Activated gamma-delta T cell treated with Interleukin-2 at 50 U/mL for 16 hours (primary cell): ENCODE data around the gene PTCHD1.

ENCODE experiments used
- DNase-seq: peaks from one replicate; pipeline ENCODE4 v3.0.0-alpha.2; 2020

The PTCHD1 gene

GRCh38 chrX:23364416-23364815 lies 29.8 kb downstream of the PTCHD1 start:
- DNase-seq: no peak

DNA sequence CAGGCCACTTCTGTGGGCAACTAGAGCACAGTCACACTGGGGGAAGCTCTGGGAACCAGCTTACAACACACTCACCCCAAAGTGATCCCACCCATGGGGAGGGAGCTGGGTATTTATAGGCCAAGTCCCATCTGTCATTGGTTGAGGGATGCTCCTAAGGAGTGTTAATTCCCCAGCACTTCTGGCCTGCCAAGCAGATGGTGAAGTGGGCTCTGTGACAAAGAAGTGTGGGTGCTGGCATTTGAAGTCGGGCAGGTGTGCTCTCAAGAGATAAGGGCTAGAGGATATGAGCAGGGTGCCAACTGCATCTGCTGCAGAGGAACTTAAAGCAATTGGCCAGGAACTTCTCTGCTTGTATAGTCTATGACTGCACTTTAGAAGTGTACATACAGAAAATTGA lies 30.9 kb downstream of the PTCHD1 start:
- DNase-seq: no peak

DNA sequence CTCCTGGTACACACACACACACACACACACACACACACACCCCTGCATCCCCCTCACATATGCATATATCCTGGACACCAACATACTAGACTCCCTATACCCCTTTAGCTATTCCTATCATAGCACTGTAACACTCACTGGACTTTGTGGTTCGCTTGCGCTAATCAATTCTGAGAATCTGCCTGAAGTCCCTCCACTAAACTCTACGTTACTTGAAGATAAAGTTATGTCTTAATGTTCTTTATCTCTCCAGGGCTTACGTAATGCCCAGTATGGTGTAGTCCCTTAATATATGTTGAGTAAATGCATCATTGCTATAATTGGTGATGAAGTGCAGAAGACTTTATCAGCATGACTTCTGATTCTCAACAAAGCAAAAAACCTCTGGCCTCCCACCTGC lies 32.3 kb downstream of the PTCHD1 start:
- DNase-seq: no peak

DNA sequence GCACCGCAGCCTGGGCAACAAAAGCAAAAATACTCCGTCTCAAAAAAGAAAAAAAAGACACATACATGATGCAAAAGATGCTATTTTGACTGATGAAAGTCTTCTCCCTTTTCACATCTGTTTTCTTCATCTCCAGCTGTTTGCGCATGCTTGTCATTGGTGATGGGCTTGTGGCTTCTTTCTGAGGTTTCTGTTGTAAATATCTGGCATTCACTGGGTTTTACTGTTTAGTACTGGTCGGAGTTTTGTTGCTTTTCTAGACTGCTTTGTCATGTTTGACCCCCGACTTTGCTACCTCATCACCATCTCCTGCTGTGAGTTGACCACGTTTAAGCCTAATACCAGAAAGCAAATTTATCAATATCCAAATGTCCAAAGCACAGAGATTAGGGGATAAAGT lies 34.4 kb downstream of the PTCHD1 start:
- DNase-seq: no peak

DNA sequence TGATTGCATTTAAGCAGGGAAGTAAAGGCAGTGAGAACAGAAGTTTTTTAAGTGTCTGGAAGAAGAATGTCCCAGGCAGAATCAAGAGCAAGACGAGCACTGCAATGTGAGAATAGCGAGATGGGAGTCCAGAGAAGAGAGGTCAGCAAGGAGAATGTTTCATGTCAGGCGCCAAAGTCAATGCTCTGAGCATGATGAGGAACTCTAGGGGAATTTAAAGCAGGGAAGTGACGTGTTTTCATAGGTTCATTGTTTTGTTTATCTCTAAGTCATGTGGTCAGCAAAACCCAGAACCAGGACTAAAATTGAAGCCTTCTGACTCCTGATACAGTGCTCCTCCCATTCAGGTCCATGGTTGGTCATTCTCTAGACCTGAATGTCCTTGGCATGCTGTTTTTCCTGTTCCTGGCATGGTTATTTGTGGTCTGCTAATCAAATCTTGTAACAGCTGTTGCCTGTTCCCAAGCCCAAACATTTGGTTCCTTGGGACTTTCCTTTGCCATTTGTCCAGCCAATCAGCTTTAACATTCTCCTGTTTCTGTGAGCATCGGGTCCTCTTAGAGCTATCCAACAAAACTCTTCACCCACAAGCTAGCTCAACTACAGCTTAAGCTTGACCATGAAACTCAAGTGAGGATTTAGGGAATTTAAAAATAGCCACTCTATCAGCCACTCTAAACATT lies 37.7 kb downstream of the PTCHD1 start:
- no peak for DNase-seq

DNA sequence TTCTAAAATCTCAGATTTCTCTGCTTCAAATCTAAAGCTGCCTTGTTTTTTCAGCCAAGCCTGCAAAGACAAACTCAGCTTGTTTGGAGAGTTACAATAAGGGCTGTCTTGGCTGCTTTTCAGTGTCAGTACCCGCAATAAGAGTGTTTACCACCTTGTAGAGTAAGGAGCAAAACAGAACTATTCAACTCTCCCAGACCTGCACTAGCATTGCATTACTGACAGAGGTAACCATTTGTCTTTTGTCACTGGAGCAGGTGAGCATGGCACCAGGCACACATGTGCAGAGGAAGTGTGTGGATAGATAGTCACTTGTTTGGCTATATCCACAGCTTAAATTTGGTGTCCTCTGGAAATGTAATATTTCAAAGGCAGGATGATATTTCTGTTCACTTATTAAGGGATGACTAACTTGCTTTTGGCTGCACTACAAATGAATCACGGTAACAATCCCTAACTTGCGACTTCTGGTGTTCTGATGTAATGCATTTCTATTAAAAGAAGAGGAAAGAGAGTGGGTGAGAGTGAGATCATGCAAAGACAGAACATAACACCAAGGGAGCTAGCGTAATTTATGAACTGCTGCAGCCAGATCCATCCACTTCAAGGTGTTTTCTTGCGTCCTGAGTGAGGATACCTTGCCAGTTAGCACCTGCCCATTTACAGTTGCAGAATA lies 38.6 kb downstream of the PTCHD1 start:
- no peak for DNase-seq

- no peak for DNase-seq
These were observed 39.6 kb downstream of the PTCHD1 start for GRCh38 chrX:23374291-23374690.

DNA sequence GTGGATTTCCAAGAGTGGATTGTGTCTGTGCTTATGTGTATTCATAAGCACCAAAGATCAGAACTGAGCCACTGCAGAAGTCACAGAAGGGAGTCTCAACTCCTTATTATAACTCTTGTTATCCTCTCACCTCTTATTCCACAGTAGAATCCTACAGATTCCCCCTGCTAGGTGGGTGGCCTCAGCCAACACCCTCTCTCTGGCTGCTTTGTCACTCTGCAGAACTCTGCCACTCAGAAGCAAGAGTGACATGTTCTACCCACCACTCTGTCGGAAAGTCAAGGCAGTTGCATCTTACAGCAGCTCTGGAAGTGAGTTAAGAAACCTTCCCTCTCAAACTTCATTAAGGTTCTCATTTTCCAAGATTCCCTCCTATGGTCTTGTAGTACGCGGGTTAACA lies 41.9 kb downstream of the PTCHD1 start:
- no peak for DNase-seq

DNA sequence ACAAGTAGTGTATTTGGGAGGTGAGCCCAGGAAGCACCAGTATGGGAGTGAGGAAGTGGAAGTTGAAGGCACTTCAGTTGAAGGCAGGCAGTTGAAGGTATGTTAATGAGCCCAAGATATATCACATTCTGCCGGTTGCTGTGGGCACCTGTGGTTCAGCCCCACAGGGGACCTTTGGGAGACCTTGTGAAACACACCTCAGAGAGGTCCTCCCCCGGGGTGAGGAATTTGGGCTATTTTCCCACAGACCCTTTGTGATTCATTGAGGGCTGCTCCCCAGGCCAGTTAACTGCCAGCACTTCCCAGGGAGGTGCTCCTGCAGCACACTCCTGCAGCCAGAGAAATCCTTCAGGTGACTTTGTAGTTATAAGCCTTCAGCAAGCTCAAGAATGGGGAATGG lies 45.9 kb downstream of the PTCHD1 start:
- no peak for DNase-seq

DNA sequence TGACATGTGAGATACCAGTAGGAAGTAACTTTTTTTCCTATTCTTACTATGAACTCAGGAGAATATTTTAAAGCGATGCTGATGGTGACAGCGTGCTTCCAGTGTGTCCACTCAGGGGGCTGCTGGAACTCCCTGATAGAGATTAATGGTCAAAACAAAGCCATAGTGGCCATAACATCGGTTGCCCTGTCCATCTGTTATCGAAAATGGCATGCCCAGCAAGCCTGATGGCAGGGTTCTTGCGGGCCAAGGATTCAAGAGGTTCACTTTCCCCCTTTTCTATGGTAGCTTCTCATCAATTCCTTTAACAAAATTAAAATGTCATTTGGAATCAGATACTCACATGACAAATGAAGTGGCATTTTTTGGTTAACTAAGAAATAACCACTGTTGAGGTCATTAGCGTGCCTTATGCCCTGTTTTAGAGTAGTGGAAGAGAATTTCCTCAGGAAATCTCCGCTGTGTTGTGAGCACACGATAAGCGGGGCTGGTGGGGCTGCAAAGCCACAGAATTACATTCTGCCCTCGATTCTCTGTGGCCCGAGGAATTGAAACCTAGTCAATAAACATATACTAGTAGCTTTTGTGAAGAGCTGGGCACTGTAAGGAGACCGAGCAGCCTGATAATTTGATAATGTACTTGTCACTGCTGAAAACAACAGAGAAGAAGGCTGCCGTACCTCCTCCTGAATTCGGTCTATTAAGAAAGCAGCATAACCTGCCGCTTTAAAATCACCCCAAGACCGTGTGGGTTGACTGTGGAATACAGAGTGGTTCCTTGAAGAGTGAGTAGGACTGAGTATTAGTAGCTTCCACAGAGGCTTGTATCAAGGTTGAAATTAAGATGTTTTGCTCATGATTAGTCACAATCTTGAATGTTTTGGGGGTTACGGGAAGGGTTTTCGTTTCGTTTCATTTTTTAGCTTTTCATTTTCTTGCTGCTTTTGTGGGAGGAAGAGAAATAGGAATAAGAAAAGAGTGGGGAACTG lies 46.7 kb downstream of the PTCHD1 start:
- no peak for DNase-seq

DNA sequence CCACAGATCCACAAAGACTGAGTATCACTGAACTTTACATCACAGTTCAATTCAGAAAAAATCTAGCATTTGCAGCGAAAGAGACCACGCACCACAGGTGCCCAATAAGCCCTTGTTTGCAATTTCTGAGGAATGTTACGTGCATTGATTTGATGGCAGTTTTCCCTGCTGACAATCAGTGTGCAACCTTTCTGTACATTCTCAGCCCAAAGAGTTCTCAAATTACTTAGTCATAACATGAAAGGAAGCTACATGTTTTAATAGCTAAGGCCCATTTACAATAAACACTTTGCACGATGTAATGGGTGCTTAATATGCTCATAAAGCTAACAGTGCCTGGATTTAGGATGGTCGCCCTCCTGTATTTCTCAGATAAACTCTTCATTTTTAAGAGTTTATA lies 47.9 kb downstream of the PTCHD1 start:
- DNase-seq: no peak

GRCh38 chrX:23383411-23383810 lies 48.8 kb downstream of the PTCHD1 start:
- DNase-seq: no peak

DNA sequence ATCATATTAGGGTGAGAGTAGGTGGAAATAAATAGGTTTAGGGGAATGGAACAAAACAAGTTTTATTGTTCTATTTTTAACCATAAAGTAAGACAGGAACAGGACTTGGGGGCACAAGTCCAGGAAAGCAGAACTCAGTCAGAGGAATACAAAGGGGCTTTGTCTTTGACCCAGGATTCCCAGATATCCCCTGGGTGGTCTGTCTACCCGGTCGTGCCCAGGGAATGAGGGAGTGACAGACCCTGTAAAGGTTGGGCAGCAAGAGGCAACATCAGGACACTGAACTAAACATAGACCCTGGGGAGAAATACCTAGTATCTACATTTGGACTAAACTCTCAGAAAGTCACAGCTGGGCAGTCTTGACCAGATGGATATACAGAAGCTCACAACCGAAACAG lies 50.6 kb downstream of the PTCHD1 start:
- no peak for DNase-seq

DNA sequence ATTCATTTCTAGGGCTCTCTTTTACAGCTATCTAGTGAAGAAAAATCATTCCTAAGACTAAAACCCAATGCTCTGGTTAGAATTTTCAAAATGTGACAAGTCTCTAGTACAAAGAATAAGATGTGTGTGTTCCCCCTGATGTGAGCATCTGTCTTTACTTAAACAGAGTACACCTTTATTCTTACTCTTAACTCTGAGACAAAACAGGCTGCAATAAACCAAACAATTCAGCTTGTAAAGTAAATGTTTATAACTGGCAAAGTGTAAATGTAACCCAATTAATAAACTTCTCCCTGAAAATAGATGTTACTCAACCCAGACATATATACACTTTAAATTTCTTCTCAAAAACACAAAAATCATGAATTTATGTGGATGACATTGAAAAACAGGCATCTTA lies 51.6 kb downstream of the PTCHD1 start:
- DNase-seq: no peak

DNA sequence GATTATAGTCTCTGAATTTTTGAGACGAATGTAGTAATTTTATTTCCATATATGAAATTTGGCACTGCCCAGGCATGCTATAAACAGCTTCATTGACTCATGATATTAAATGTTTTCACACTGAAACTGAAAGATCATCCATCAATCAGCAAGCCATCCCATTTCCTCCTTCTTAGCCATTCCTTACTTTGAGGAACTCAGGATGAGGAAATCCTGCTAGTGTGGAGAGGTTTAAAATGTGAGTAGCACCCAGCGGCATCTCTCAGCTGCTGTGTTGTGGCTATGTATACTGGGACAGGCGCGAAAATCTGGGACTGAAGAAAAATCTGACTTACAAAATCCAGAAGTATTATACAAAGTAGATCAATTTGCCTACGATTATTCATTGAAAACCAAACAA lies 52.1 kb downstream of the PTCHD1 start:
- no peak for DNase-seq

- no peak for DNase-seq
These were observed 53.0 kb downstream of the PTCHD1 start for GRCh38 chrX:23387550-23388184.

- no peak for DNase-seq
These were observed 54.6 kb downstream of the PTCHD1 start for GRCh38 chrX:23389196-23389792.

DNA sequence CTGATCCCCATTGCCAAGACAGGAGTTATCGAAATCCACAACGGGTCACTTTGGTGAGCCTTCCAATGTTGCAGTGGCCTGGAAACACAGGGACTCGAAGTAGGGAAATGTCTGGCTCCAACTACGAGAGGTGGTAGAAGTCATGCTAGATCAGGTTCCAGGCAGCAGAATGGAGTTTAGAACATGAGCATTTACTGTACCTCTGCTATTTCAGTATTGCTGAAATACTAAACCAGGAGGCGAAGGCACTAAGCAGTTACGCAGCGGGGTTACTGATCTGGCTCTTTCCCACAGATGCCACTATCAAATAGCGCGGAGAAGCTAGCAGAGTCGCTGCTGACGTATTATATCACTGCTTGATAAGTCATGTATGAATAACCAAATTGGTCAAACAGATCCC lies 56.3 kb downstream of the PTCHD1 start:
- DNase-seq: no peak

DNA sequence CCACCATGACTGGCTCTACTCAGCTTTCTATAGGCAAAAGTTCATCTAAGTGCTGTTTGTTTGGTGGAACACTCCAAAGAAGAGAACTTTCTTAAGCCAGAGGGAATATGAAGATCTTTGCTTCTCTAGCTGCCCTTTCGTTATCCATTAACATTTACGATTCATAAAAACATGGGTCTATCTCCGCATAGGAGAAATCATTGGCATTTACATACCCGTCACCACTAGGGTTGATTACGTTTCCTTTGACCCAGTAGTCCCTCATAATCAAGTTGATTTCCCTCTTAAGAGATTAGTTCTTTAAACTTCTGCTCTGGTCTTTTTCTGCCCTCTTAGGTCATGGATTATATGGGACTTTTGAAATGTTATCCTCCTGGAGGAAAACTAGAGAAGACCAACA lies 57.5 kb downstream of the PTCHD1 start:
- no peak for DNase-seq

DNA sequence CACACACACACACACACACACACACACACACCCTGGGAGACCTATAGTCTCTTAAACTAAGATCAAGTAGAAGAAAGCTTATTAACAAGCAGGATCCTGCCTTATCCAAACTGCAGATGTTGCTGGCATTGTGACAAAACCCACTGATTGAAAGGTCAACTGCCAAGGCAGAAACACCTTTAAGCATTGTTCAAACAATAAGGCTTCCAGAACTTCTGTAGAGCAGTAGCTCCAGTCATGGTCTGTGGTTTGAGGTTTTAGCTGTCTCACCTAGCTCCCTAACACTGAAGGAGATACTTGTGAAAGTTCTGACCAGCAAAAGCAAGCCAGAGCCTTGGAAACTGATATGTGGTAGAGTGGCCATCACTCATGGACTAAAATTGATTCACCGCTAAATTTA lies 59.8 kb downstream of the PTCHD1 start:
- DNase-seq: no peak

GRCh38 chrX:23396263-23396662 lies 61.6 kb downstream of the PTCHD1 start:
- DNase-seq: no peak

- DNase-seq: no peak
These were observed 63.9 kb downstream of the PTCHD1 start for GRCh38 chrX:23398570-23398969.

GRCh38 chrX:23403849-23404248 lies 69.2 kb downstream of the PTCHD1 start:
- no peak for DNase-seq
